ENCODE results near the gene SVOP.

- TF ChIP-seq CTCF (IDR thresholded peaks at IDR 0.05; ENCODE audit: low read depth, low read length, poor library complexity, severe bottlenecking), result no peak
- no peak for TF ChIP-seq EZH2phosphoT487 (IDR thresholded peaks at IDR 0.05; ENCODE audit: borderline replicate concordance, low read length)
Observed at GRCh38 chr12:109044241-109044640, 23.4 kb upstream of the SVOP start.

All from DOHH2 (cell line).